ENCODE data around the gene SLC6A12. TPM values are rescaled to one million over a fixed set of nuclear protein-coding genes. Genes with fewer than 3 reads are reported as not detected.

SLC6A12 gene
- total RNA-seq, 6 experiments from 2014 or later = not detected

DNA sequence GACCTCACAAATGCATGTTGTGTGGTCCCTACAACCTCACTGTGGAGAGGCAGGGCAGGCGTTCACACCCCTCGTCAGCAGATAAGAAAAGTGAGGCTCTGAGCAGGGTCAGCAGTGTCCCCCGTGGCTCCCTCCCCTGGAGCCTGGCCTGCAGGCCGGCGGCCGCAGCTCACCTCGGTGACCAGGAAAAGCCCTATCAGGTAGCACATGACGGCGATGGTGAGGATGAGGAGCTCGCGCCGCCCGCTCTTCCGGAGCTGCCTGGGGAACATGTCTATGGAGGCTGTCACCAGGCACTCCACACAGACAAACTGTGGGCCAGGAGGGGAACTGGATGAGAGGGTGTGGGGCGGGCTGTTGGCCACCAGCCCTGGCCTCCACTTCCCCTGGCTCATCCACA, 18.0 kb downstream of the SLC6A12 start:
- Mint-ChIP-seq H3K9me3 (no peaks in the 10 kb centered on the region), H3K27ac (no peak overlapping the region), H3K4me3 (no peak overlapping the region), H3K27me3 (ENCODE audit: insufficient read depth) (peaks cover 23% of the 10 kb centered on the region), H3K4me1 (ENCODE audit: low read depth) (peaks cover 7% of the 10 kb centered on the region), H3K36me3 (ENCODE audit: low read depth) (no peaks in the 10 kb centered on the region)
- DNase-seq = no peak
- TF ChIP-seq, protein P1, sequence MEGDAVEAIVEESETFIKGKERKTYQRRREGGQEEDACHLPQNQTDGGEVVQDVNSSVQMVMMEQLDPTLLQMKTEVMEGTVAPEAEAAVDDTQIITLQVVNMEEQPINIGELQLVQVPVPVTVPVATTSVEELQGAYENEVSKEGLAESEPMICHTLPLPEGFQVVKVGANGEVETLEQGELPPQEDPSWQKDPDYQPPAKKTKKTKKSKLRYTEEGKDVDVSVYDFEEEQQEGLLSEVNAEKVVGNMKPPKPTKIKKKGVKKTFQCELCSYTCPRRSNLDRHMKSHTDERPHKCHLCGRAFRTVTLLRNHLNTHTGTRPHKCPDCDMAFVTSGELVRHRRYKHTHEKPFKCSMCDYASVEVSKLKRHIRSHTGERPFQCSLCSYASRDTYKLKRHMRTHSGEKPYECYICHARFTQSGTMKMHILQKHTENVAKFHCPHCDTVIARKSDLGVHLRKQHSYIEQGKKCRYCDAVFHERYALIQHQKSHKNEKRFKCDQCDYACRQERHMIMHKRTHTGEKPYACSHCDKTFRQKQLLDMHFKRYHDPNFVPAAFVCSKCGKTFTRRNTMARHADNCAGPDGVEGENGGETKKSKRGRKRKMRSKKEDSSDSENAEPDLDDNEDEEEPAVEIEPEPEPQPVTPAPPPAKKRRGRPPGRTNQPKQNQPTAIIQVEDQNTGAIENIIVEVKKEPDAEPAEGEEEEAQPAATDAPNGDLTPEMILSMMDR (IDR thresholded peaks at IDR 0.05) = no peak

DNA sequence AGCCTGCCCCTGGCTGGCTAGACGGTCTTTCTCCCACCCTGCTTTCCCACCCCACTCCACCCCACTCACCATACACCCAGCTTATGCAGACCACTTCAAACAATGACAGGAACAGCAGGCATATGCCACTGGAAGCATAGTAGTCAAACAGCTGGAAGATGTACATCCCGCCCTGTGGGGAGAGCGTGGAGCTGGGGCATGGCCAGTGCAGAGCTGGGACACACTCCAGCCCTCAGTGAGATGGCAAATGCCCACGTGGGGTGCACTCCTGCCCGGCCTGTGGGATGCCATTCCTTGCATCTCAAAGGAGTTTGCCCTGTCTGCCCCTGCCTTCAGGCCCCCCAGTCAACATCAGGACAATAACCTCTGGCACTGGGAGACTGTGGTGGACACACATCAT, 18.8 kb downstream of the SLC6A12 start:
- no peaks in the 10 kb centered on the region for H3K9me3 Mint-ChIP-seq
- no peaks in the 10 kb centered on the region for H3K36me3 Mint-ChIP-seq (ENCODE audit: low read depth)
- DNase-seq = no peak
- no peak overlapping the region for H3K27ac Mint-ChIP-seq
- H3K4me1 Mint-ChIP-seq (ENCODE audit: low read depth) = peaks cover 7% of the 10 kb centered on the region
- TF ChIP-seq, protein P1 (IDR thresholded peaks at IDR 0.05) = no peak
- H3K4me3 Mint-ChIP-seq = no peak overlapping the region
- peaks cover 28% of the 10 kb centered on the region for H3K27me3 Mint-ChIP-seq (ENCODE audit: insufficient read depth)

DNA sequence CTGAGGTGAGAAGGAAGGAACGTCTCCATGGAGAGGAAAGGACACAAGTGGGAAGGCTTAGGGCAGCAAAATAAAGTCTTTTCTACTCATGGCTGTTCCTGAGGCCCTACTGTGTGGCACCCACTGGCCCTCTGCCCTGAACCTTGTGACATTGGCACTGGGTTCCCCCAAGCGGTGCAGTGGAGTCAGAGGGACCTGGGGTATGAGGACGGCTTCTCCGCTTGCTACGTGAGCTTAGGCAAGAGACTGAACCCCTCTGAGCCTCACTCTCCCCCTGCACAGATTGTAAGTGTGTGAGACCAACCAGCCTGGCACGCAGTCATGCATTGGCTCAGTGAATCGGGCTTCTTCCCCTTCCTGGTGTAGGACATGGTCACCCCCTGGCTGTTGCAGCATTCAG, 19.7 kb downstream of the SLC6A12 start:
- Mint-ChIP-seq H3K4me3 (no peak overlapping the region), H3K9me3 (no peaks in the 10 kb centered on the region), H3K36me3 (ENCODE audit: low read depth) (no peaks in the 10 kb centered on the region), H3K27ac (no peak overlapping the region), H3K27me3 (ENCODE audit: insufficient read depth) (peaks cover 28% of the 10 kb centered on the region), H3K4me1 (ENCODE audit: low read depth) (peaks cover under 1% of the 10 kb centered on the region)
- DNase-seq = no peak
- TF ChIP-seq, protein P1 (IDR thresholded peaks at IDR 0.05) = no peak

DNA sequence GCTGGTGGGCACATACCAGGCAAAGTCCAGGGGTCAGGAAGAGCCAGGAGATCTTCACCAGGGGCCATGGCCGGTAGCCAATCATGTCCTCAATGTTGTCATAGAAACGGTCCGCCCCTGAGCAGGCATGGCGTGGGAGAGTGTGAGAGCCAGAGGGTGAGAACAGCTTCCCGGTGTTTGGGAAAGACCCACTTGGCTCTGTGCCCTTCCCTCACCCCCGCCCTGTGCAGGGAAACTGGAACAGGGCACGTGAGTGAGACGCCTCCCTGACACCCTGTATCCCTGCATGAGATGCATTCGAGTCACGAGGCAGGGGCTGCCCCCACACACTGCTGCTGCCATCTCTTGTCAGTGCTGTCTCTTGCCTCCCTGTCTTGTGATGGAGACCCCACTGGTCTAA, 20.7 kb downstream of the SLC6A12 start:
- TF ChIP-seq, protein P1 (IDR thresholded peaks at IDR 0.05) = no peak
- no peak for DNase-seq
- Mint-ChIP-seq H3K27ac (no peak overlapping the region), H3K4me3 (no peak overlapping the region), H3K27me3 (ENCODE audit: insufficient read depth) (peaks cover 27% of the 10 kb centered on the region), H3K4me1 (ENCODE audit: low read depth) (no peaks in the 10 kb centered on the region), H3K9me3 (no peaks in the 10 kb centered on the region), H3K36me3 (ENCODE audit: low read depth) (no peaks in the 10 kb centered on the region)

DNA sequence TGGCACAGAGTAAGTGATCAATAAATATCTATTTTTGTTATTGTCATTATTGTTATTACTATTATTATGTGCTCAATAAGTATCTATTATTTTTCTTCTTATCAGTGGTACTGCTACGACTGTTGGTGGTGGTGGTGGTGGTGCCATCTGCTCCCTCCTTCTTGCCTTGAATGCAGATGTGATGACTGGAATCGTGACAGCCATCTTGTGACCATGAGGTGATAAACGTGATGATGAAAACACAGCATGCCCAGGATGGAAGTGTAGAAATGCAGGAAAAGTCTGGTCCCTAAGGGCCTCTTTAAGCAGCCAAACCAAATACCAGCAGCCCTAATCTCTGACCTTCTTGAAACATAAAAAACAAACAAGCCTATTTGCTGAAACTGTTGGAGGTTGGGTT, 22.4 kb downstream of the SLC6A12 start:
- peaks cover 21% of the 10 kb centered on the region for H3K27me3 Mint-ChIP-seq (ENCODE audit: insufficient read depth)
- no peak for DNase-seq
- H3K4me3 Mint-ChIP-seq = no peak overlapping the region
- TF ChIP-seq, protein P1 (IDR thresholded peaks at IDR 0.05) = no peak
- H3K4me1 Mint-ChIP-seq (ENCODE audit: low read depth) = no peaks in the 10 kb centered on the region
- H3K36me3 Mint-ChIP-seq (ENCODE audit: low read depth) = no peaks in the 10 kb centered on the region
- H3K27ac Mint-ChIP-seq = no peak overlapping the region
- no peaks in the 10 kb centered on the region for H3K9me3 Mint-ChIP-seq

DNA sequence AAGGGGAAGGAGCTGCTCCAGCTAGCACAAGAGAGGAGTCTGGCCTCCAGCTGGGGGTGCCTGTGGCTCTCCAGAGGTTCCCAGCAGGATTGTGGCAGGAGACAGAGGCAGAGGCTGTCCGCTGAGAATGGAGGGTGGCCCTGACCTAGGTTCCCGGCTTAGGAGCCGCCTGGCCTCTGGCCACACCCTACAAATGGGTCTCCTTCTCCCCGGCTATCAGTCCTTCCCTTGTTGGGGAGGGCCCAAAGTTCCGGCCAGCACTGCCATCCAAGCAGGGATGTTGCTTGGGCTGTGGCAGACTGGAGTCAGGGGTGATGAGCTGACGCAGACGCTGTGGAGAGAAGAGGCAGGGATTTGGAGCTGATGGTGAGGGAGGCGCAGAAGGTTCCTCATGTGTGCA, 23.1 kb downstream of the SLC6A12 start:
- H3K27me3 Mint-ChIP-seq (ENCODE audit: insufficient read depth) = peaks cover 19% of the 10 kb centered on the region
- no peaks in the 10 kb centered on the region for H3K36me3 Mint-ChIP-seq (ENCODE audit: low read depth)
- TF ChIP-seq, protein P1 (IDR thresholded peaks at IDR 0.05) = no peak
- H3K27ac Mint-ChIP-seq = no peak overlapping the region
- H3K4me1 Mint-ChIP-seq (ENCODE audit: low read depth) = no peaks in the 10 kb centered on the region
- H3K4me3 Mint-ChIP-seq = no peak overlapping the region
- no peaks in the 10 kb centered on the region for H3K9me3 Mint-ChIP-seq
- no peak for DNase-seq

Data from HFFc6 (cell line).